LNCAP (cell line): Measurements from ENCODE around the gene VENTX.

Experiments used
- CTCF ChIP-seq: fragments of 450-650 bp; IDR thresholded peaks from 2 replicates; pipeline ENCODE4 v1.5.1; 2017; ENCODE audit warnings: mild to moderate bottlenecking

The VENTX gene

GRCh38 chr10:133253361-133253955, 15.8 kb downstream of the VENTX start:
- TF ChIP-seq CTCF: no peak

DNA sequence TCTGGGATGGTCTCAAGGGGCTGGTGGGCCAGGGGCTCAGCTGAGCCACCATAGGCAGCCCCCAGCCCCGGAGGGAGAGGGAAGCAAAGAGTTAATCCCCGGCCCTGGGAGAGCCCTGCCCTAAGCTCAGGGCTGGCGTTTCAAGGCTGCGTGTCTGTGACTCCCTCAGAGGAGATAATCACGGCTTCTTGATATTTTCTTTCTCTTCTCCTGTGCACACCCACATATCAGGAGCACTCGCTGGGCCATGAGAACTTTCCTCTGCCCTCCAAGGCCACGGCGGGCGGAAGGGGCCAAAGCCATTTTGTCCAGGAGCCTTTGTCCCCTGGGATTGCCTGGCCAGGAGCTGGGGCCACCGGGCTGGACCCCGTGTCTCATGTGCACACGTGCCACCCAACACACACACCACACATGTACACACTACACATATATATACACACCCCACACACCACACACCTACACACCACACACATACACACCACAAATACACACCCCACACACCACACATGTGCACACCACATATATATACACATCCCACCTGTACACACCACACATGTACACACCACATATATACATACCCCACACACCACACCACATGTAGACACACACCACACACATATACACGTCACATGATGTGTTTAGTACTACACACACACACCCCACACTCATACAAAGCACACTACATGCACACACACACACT, 16.9 kb downstream of the VENTX start:
- no peak for TF ChIP-seq CTCF

GRCh38 chr10:133255323-133255722, 17.7 kb downstream of the VENTX start:
- TF ChIP-seq CTCF: no peak

DNA sequence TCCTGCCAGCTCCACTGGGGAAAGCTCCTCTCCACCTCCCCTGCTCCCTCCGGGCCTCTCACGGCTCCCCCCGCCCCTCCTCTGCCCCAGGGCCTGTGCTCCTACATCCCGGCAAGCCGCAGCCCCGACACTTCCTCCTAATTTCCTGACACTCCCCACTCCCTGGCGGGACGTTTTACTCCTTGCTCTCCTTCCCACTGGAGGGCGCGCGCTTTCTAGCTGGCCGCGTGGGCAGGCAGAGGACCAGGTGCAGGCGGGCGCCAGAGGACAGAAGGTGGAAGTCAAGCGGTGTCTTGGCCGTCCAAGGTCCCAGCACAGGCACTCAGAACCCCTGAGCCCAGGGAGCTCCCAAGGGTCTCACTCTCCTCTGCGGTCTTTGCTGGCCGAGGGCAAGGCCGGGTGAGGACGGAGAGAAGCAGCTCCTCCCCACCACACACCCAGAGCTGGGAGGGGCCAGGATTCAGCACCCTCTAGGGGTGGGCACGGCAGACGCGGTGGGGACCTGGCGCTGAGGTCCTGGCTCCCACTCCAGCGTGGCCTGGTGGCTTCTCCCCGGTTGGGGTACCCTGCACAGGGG, 19.9 kb downstream of the VENTX start:
- peak; percentile 72 for TF ChIP-seq CTCF

DNA sequence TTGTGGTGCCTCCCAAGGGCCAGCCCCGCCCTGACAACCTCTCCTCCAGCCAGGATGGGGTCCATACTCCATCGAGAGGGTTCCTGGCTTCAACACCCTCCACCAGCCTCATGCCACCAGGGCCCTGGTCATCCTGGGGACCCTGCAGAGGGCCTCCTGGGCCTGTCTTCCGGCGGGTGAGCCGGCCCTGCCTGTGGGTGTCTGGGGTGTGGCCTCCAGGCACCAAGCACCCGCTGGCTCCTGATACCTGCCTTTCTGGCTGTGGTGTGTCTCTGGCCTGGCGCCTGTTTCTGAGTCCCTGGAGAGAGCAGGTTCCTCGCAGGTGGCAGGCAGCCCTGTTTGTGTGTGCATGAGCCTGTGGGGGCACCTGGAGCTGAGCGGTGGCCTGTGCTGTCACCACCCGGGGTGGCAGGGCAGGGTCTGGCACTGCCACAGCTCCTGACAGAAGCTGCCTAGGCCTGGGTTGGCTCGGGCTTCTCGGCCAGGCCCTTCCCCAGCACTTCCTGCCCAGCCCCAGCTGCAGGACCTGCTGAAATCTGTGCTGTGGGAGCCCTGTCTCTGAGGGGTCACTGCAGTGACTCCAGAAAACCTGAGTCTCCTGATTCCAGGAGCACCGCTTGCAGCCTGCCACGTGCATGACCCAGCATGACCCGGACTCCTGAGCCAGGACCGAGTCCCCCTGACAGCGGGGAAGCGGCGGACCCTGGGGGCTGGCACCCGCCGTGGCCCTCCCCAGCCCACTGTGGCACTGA, 20.6 kb downstream of the VENTX start:
- TF ChIP-seq CTCF: no peak

DNA sequence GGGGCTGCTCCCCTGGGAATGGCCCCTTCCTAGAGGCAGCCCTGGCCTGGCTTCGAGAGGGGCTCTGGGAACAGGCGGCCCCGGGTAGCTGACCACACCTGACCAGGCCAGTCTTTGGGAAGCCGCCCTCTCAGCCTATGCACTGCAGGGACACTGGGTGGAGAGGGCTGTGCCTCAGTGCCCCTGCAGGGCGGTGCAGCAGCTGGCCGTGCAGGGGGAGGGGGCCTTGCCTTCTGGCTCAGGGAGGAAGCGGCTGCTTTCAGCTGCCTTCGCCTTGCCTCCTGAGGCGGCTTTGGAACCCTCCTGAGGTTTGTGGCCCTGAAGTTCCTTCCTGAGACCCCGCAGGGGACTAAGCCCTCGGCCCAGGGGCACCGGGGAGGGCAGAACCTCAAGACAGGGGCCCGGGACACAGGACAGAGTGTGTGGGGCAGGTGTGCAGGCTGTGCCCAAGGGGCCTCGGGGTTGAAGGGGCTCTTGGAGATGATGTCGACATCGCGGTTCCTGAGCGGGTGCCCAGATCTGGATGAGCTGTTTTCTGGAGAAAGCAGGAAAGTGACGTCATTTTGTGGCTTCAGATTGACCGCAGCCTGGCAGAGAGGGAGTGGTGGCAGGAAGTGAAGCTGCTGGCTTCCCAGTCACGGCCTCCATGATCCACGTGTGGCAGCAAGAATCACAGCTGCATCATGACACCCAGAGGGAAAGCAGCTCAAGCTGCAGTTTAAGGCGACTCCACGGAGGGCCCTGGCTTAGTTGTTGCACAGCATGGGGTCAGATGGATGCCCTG, 21.4 kb downstream of the VENTX start:
- TF ChIP-seq CTCF: no peak

DNA sequence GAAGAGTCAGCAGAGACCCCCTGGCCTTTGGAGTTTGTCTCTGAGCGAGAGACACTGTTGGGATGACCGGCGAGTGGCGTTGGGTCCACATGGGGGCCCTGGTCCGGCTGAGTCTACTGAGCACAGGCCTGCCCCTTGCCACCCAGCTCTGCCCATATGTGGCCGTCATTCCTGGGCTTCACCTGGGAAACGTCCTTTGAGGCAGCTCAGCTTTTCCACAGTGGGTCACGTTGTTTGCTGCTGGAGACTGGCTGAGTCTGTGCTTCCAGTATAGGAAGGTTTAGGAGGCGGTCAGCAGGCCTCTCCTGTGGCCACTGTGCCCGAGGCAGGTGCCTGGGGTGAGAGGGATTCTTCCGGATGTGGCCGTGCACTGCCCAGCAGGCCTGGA, 21.9 kb downstream of the VENTX start:
- no peak for TF ChIP-seq CTCF
